ENCODE measurements around the gene MORN1.

The MORN1 gene

GRCh38 chr1:2431518-2431917, 40.2 kb upstream of the MORN1 start:
- Histone ChIP-seq H3K27ac (ENCODE audit: low read depth, low read length, poor library complexity, severe bottlenecking) (no peak overlapping the region), H2AFZ (ENCODE audit: low read length) (no peak overlapping the region), H3K79me2 (ENCODE audit: insufficient read depth, low read length) (no peaks in the 10 kb centered on the region), H4K20me1 (ENCODE audit: insufficient read depth, low read length) (no peaks in the 10 kb centered on the region), H3K27me3 (ENCODE audit: insufficient read depth, low read length) (peaks cover 14% of the 10 kb centered on the region; the same call in 1 of the 2 replicates), H3K36me3 (ENCODE audit: insufficient read depth, low read length) (no peaks in the 10 kb centered on the region; the same call in 1 of the 2 replicates), H3K4me2 (ENCODE audit: low read length) (no peak overlapping the region), H3K4me1 (ENCODE audit: insufficient read depth, low read length, severe bottlenecking) (no peaks in the 10 kb centered on the region), H3K9ac (ENCODE audit: low read length) (no peak overlapping the region), H3K9me3 (ENCODE audit: low read length) (peaks cover 5% of the 10 kb centered on the region; the same call in 1 of the 2 replicates), H3K4me3 (ENCODE audit: low read depth, low read length, poor library complexity, severe bottlenecking) (no peak overlapping the region), H3F3A (ENCODE audit: insufficient read depth, low read length) (no peaks in the 10 kb centered on the region), H3K9me2 (ENCODE audit: low read depth, low read length) (no peaks in the 10 kb centered on the region)
- no peak for TF ChIP-seq EZH2 (IDR thresholded peaks at IDR 0.05; ENCODE audit: borderline replicate concordance, low read length)
- TF ChIP-seq CTCF (IDR thresholded peaks at IDR 0.05; ENCODE audit: low read length): no peak

- no peak for TF ChIP-seq CTCF (IDR thresholded peaks at IDR 0.05; ENCODE audit: low read length)
- Histone ChIP-seq H3K79me2 (ENCODE audit: insufficient read depth, low read length) (no peaks in the 10 kb centered on the region), H3K9me2 (ENCODE audit: low read depth, low read length) (no peaks in the 10 kb centered on the region), H4K20me1 (ENCODE audit: insufficient read depth, low read length) (no peaks in the 10 kb centered on the region), H3K4me2 (ENCODE audit: low read length) (no peak overlapping the region), H3K9ac (ENCODE audit: low read length) (no peak overlapping the region), H3K4me1 (ENCODE audit: insufficient read depth, low read length, severe bottlenecking) (no peaks in the 10 kb centered on the region), H3K27me3 (ENCODE audit: insufficient read depth, low read length) (peaks cover 14% of the 10 kb centered on the region; the same call in 1 of the 2 replicates), H3K27ac (ENCODE audit: low read depth, low read length, poor library complexity, severe bottlenecking) (no peak overlapping the region), H3K9me3 (ENCODE audit: low read length) (peaks cover 5% of the 10 kb centered on the region; the same call in 1 of the 2 replicates), H3K36me3 (ENCODE audit: insufficient read depth, low read length) (no peaks in the 10 kb centered on the region; the same call in 1 of the 2 replicates), H3K4me3 (ENCODE audit: low read depth, low read length, poor library complexity, severe bottlenecking) (no peak overlapping the region), H3F3A (ENCODE audit: insufficient read depth, low read length) (no peaks in the 10 kb centered on the region), H2AFZ (ENCODE audit: low read length) (no peak overlapping the region)
These were observed 39.7 kb upstream of the MORN1 start for GRCh38 chr1:2431103-2431502.

DNA sequence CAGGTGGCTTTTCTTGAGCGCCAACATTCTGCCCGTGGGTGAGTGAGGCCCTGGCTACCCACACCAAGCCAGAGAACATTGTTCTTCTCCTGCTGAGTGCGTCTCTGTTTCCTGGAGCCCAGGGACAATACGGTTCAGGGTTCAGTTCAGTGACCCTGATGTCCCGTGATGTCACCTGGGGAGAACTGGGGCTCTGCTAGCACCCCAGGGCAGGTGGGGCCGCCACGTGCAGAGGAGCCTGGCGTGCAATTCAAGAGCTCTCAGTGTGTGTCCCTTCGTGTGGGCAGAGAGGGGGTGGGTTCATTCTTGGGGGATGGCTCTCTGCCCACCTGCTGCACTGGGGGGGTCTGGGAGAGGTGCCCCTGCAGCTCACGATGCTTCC, 39.2 kb upstream of the MORN1 start:
- Histone ChIP-seq H4K20me1 (ENCODE audit: insufficient read depth, low read length) (no peaks in the 10 kb centered on the region), H3K4me2 (ENCODE audit: low read length) (no peak overlapping the region), H3F3A (ENCODE audit: insufficient read depth, low read length) (no peaks in the 10 kb centered on the region), H3K9me3 (ENCODE audit: low read length) (peaks cover 5% of the 10 kb centered on the region; the same call in 1 of the 2 replicates), H3K36me3 (ENCODE audit: insufficient read depth, low read length) (no peaks in the 10 kb centered on the region; the same call in 1 of the 2 replicates), H3K9me2 (ENCODE audit: low read depth, low read length) (no peaks in the 10 kb centered on the region), H3K27me3 (ENCODE audit: insufficient read depth, low read length) (peaks cover 14% of the 10 kb centered on the region; the same call in 1 of the 2 replicates), H3K4me3 (ENCODE audit: low read depth, low read length, poor library complexity, severe bottlenecking) (no peak overlapping the region), H3K4me1 (ENCODE audit: insufficient read depth, low read length, severe bottlenecking) (no peaks in the 10 kb centered on the region), H3K9ac (ENCODE audit: low read length) (no peak overlapping the region), H3K79me2 (ENCODE audit: insufficient read depth, low read length) (no peaks in the 10 kb centered on the region), H3K27ac (ENCODE audit: low read depth, low read length, poor library complexity, severe bottlenecking) (no peak overlapping the region), H2AFZ (ENCODE audit: low read length) (no peak overlapping the region)
- TF ChIP-seq CTCF (IDR thresholded peaks at IDR 0.05; ENCODE audit: low read length): no peak
- TF ChIP-seq EZH2 (IDR thresholded peaks at IDR 0.05; ENCODE audit: borderline replicate concordance, low read length): no peak

Measured in OCI-LY1 (cell line).